Chondrocyte (in vitro differentiated cells): ENCODE data around the gene FHL2. TPM values are rescaled to one million over a fixed set of nuclear protein-coding genes. Genes with fewer than 3 reads are reported as not detected.

Experiments
- DNase-seq: peaks from one replicate; pipeline ENCODE4 v3.0.0; 2021; ENCODE audit warnings: mixed read lengths, low spot score
- H3K27ac Mint-ChIP-seq: one replicate; pipeline ENCODE4 v1.8.0; 2021; ENCODE audit warnings: mild to moderate bottlenecking, moderate library complexity, mixed read lengths; ENCODE audit not compliant: unreplicated experiment
- H3K27me3 Mint-ChIP-seq: 2 replicates; pipeline ENCODE4 v1.8.0; 2021; ENCODE audit warnings: low read depth, mixed read lengths
- H3K36me3 Mint-ChIP-seq: 2 replicates; pipeline ENCODE4 v1.8.0; 2021; ENCODE audit warnings: low read depth, mixed read lengths
- H3K4me1 Mint-ChIP-seq: 2 replicates; pipeline ENCODE4 v1.8.0; 2021; ENCODE audit warnings: low read depth, mild to moderate bottlenecking, mixed read lengths
- H3K4me3 Mint-ChIP-seq: one replicate; pipeline ENCODE4 v1.8.0; 2021; ENCODE audit warnings: mild to moderate bottlenecking, moderate library complexity, mixed read lengths; ENCODE audit not compliant: unreplicated experiment
- H3K9me3 Mint-ChIP-seq: 2 replicates; pipeline ENCODE4 v1.8.0; 2021; ENCODE audit warnings: low read depth, mixed read lengths
- CTCF ChIP-seq: fragments of 200-600 bp; sonication (generic); IDR thresholded peaks from 2 replicates; pipeline ENCODE4 v1.5.0; 2021; ENCODE audit warnings: antibody characterized with exemption, mild to moderate bottlenecking, moderate library complexity
- total RNA-seq: library from RNA; stranded (reverse); gene quantifications from 3 replicates; pipeline ENCODE4 v1.2.1, GENCODE V29; 2021

The FHL2 gene
- total RNA-seq, 1 donor from 2014 or later = 104 TPM

- TF ChIP-seq CTCF = no peak
- Mint-ChIP-seq H3K9me3 (peaks cover 7% of the 10 kb centered on the region), H3K36me3 (peaks cover 41% of the 10 kb centered on the region), H3K27me3 (no peaks in the 10 kb centered on the region), H3K27ac (no peak overlapping the region), H3K4me1 (peaks cover 9% of the 10 kb centered on the region), H3K4me3 (no peak overlapping the region)
- DNase-seq = no peak
These were observed 40.3 kb downstream of the FHL2 start for GRCh38 chr2:105358593-105358992.

GRCh38 chr2:105357122-105357521 lies 41.7 kb downstream of the FHL2 start:
- no peak for DNase-seq
- Mint-ChIP-seq H3K27me3 (no peaks in the 10 kb centered on the region), H3K36me3 (peaks cover 33% of the 10 kb centered on the region), H3K4me3 (no peak overlapping the region), H3K9me3 (peaks cover 7% of the 10 kb centered on the region), H3K27ac (no peak overlapping the region), H3K4me1 (peaks cover 9% of the 10 kb centered on the region)
- TF ChIP-seq CTCF = no peak

GRCh38 chr2:105344704-105345345 lies 54.0 kb downstream of the FHL2 start:
- TF ChIP-seq CTCF = peak; percentile 84
- Mint-ChIP-seq H3K9me3 (no peaks in the 10 kb centered on the region), H3K4me3 (no peak overlapping the region), H3K36me3 (peaks cover 19% of the 10 kb centered on the region), H3K4me1 (no peaks in the 10 kb centered on the region), H3K27me3 (no peaks in the 10 kb centered on the region), H3K27ac (peak overlapping the region; percentile 12)
- DNase-seq = no peak

GRCh38 chr2:105339414-105339813 lies 59.4 kb downstream of the FHL2 start:
- no peak for TF ChIP-seq CTCF
- no peak overlapping the region for H3K27ac Mint-ChIP-seq
- H3K27me3 Mint-ChIP-seq = no peaks in the 10 kb centered on the region
- DNase-seq = no peak
- H3K9me3 Mint-ChIP-seq = no peaks in the 10 kb centered on the region
- peaks cover 10% of the 10 kb centered on the region for H3K36me3 Mint-ChIP-seq
- H3K4me3 Mint-ChIP-seq = no peak overlapping the region
- peaks cover 29% of the 10 kb centered on the region for H3K4me1 Mint-ChIP-seq

- no peak for DNase-seq
- Mint-ChIP-seq H3K4me1 (peaks cover 29% of the 10 kb centered on the region), H3K36me3 (peaks cover 6% of the 10 kb centered on the region), H3K27ac (peak overlapping the region; percentile 89), H3K4me3 (peak overlapping the region; percentile 98), H3K9me3 (no peaks in the 10 kb centered on the region), H3K27me3 (no peaks in the 10 kb centered on the region)
- no peak for TF ChIP-seq CTCF
These were observed 60.8 kb downstream of the FHL2 start for GRCh38 chr2:105338020-105338385.
